NB4 (cell line): ENCODE results near the gene ANKRD33B.

Experiments
- DNase-seq: peaks from one replicate; pipeline ENCODE4 v3.0.0; 2010; ENCODE audit warnings: low read depth
- H3K4me3 ChIP-seq: one replicate; pipeline ENCODE4 v1.5.1; 2011; ENCODE audit warnings: mild to moderate bottlenecking, low read depth, low read length, moderate library complexity
- CTCF ChIP-seq: IDR thresholded peaks from one replicate; pipeline ENCODE4 v1.5.1; 2012; ENCODE audit warnings: low read depth, low read length
- MAX ChIP-seq: IDR thresholded peaks from 2 replicates; pipeline ENCODE4 v1.6.1; 2011; ENCODE audit warnings: low read depth, low read length
- MYC ChIP-seq: IDR thresholded peaks from 2 replicates; pipeline ENCODE4 v1.6.1; 2011; ENCODE audit warnings: low read depth, low read length
- POLR2A ChIP-seq: IDR thresholded peaks from 2 replicates; pipeline ENCODE4 v1.6.1; 2011; ENCODE audit warnings: mild to moderate bottlenecking; ENCODE audit not compliant: insufficient read length; ENCODE audit errors: extremely low read depth

The ANKRD33B gene

DNA sequence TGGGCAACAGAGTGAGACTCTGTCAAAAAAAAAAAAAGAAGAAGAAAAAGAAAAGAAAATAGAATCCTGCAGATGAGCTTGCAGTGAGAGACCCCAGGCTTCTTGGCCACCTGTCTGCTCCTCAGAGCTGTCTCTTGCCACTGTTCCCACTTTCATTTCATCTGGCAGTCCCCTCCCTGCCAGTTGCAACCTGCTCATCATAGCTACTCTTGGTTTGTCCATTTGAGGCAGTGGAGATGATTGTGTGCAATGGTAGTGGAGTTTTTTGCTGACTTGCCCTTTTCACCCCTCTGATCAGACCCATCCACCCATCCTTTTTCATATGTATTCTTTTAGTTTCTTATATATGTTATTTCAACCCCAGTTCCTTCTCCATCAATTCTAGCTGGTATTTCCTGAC is 28.7 kb downstream of the ANKRD33B start:
- TF ChIP-seq MYC: no peak
- no peak for TF ChIP-seq POLR2A
- TF ChIP-seq CTCF: no peak
- no peak for TF ChIP-seq MAX
- H3K4me3 ChIP-seq: no peak overlapping the region
- no peak for DNase-seq

DNA sequence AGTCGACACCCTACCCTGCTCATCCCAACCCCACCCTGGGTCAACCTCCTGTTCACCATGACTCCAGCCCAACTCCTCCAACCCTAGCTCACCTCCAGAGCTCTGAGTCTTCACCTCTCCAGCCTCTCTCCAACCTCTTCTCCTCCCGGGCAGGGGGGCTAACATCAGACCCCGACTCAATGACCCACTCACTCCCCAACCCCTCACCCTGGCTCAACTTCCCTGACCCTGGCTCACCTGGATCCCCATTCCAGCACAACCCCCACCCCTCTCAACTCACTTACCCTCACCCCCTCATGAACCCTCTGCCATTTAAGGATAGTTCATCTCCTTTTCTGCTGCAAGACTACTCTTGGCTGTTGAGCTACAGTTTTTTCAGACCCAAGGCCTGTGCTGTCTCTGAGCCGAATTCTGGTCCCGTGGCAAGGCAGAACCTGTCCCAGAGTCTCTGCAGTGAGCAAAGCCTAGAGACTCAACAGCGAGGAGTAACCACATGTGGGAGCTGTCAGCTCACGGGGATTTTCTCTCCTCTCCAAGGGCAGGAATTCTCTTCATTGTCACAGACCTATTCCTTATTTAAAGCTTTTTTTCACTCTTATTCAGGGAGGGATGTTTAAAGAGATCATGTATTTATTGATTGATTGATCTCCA is 29.8 kb downstream of the ANKRD33B start:
- DNase-seq: no peak
- H3K4me3 ChIP-seq: no peak overlapping the region
- TF ChIP-seq MAX (no peak), MYC (no peak)

GRCh38 chr5:10594591-10595210 is 30.8 kb downstream of the ANKRD33B start:
- no peak overlapping the region for H3K4me3 ChIP-seq
- TF ChIP-seq CTCF: no peak
- no peak for TF ChIP-seq MAX
- no peak for TF ChIP-seq MYC
- TF ChIP-seq POLR2A: no peak
- DNase-seq: no peak

GRCh38 chr5:10595293-10595671 is 31.4 kb downstream of the ANKRD33B start:
- no peak overlapping the region for H3K4me3 ChIP-seq
- DNase-seq: no peak
- TF ChIP-seq MYC: no peak
- no peak for TF ChIP-seq CTCF
- TF ChIP-seq POLR2A: no peak
- TF ChIP-seq MAX: no peak

- DNase-seq: no peak
- TF ChIP-seq MAX (no peak), CTCF (no peak), POLR2A (no peak), MYC (no peak)
- no peak overlapping the region for H3K4me3 ChIP-seq
Measured at GRCh38 chr5:10595672-10596309, 31.9 kb downstream of the ANKRD33B start.

DNA sequence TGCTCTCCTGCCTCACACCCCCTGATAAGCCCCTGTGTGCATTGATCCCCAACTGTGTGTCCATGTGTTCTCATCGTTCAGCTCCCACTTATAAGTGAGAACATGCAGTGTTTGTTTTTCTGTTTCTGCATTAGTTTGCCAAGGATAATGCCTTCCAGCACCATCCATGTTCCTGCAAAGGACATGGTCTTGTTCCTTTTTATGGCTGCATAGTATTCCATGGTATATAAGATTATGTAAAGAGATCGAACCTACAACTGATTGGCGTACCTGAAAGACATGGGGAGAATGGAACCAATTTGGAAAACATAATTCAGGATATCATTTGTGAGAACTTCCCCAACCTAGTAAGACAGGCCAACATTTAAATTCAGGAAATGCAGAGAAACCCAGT is 32.4 kb downstream of the ANKRD33B start:
- DNase-seq: no peak
- H3K4me3 ChIP-seq: no peak overlapping the region
- TF ChIP-seq MYC: no peak
- no peak for TF ChIP-seq POLR2A

- DNase-seq: no peak
- H3K4me3 ChIP-seq: no peak overlapping the region
- TF ChIP-seq CTCF: no peak
- TF ChIP-seq POLR2A: no peak
- TF ChIP-seq MAX: no peak
- TF ChIP-seq MYC: no peak
Measured at GRCh38 chr5:10596886-10597451, 33.1 kb downstream of the ANKRD33B start.
